NCI-H345 treated with DMSO at 0.1 percent for 48 hours (cell line): ENCODE results near the gene GIPC1.
A peak's percentile ranks its signal among the peaks of the same experiment; 100 is the strongest.
"Not testable (repeated sequence)": the region's sequence is repeated elsewhere in the genome, so short reads cannot be mapped to it uniquely, and the experiment has no call there.

ENCODE experiments used
- DNase-seq: peaks from one replicate; lab custom pipeline; 2025; ENCODE audit not compliant: unreplicated experiment; lab: John Stamatoyannopoulos, UW

GIPC1 gene, protein sequence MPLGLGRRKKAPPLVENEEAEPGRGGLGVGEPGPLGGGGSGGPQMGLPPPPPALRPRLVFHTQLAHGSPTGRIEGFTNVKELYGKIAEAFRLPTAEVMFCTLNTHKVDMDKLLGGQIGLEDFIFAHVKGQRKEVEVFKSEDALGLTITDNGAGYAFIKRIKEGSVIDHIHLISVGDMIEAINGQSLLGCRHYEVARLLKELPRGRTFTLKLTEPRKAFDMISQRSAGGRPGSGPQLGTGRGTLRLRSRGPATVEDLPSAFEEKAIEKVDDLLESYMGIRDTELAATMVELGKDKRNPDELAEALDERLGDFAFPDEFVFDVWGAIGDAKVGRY

GRCh38 chr19:14496029-14496833, at the start of gene GIPC1:
Gene GIPC1 (minus strand): TSS chr19:14496127. CDS start chr19:14482976, 13,151 bp downstream.
- peak; percentile 82 for DNase-seq

DNA sequence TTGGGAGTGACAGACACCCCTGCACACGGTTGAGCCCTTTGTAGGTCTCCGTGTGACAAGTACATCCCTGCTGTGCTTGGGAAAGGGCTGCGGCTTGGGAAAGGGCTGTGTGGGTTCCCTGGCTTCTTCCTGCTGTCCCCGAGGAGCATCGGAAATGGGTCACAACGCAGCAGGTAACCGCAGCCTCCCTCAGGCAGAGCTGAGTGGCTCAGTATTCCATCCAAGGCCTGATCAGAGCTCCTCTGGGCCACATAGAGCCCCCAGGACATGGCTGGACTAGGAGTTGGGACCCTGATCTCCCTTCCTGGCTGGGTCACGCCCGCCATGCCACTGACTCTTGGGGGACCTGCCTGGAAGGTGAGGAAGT, 49.8 kb upstream of the GIPC1 start:
- DNase-seq, result no peak

DNA sequence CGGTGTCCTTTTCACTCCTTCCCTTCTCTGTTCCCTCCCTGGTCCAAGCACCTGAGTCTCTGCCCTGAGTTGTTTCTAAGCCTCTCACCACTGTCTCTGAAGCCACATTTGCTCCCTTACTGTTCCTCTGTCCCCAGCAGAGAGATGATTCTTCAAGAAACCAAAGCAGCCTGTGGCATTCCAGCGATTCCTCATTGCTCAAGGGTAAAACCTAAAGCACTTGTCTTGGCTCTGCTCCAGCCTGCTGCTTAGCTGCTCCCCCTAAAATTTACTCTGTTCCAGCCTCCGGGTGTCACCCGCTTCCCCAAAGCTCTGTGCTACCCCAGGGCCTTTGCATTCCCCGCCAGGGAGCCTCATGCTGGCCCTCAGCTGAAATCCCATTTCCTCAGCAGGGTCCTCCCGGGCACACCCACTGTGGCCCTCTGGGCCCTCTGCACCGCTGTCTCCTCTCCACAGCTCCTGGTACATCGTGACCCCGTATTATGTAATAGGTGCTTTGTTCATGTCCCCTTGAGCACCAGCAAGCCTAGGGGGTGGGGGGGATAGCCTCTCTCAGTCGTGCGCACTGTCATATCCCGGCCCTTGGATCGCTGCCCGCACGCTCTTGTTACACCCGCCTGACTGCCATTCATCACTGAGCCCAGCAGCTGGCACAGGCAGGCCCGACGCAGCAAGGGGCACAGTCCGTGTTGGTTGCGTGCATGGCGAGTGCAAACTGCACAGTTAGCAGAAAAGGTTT, 49.2 kb upstream of the GIPC1 start:
- peak; percentile 89 for DNase-seq

GRCh38 chr19:14544047-14544446, 48.1 kb upstream of the GIPC1 start:
- DNase-seq, result no peak

DNA sequence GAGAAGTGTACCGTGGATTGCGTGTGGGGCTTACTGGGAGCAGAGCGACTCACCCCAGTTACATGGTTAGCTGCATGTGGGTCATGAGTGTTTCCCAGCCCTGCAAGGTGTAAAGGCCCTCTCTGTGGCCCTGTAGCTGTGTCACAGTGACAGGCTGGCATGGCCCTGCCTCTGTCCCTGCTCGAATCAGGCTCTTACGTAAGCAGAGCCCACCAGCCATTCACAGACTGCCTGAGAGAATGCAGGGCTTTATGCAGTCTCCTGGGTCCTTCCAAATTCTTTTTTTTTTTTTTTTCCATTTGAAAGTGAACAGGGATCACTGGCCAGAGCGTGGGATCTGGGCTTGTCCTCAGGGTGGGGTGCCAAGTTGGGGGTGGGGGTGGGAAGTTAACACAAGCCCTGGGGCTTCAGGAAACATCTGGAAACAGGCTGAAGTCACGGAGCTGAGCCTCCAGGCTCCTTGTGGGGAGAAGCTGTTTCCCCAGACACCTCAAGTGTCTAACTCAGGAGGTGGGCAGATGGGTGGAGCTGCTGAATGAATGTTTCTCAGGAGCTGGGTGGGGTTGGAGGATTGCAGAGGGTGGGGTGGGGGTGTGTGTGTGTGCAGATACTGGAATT, 46.9 kb upstream of the GIPC1 start:
- no peak for DNase-seq

- not testable (repeated sequence) for DNase-seq
Measured at GRCh38 chr19:14541979-14542378, 46.1 kb upstream of the GIPC1 start.

DNA sequence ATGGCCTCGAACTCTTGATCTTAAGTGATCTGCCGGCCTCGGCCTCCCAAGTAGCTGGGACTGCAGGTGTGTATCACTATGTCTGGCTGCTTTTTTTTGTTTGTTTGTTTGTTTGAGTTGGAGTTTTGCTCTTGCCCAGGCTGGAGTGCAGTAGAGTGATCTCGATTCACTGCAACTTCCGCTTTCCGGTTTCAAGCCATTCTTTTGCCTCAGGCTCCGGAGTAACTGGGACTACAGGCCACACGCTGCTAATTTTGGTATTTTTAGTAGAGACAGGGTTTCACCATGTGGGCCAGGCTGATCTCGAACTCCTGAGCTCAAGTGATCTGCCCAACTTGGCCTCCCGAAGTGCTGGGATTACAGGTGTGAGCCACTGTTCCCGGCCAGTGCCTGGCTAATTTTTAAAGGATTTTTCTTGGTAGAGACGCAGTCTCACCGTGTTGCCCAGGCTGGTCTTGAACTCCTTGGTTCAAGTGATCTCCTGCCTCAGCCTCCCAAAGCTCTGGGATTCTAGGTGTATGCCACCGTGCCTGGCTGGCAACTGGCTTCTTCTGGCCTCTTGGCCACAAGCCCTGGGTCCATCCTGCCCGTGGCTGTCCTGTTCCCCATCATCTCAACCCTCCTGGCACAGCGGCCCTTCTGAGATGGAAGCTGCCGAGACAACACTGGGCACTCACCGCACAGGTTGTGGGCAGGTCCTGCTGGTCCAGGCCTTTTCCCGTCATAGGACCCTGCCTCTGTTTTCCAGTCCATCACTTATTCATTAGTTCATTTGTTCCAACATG, 45.0 kb upstream of the GIPC1 start:
- DNase-seq, result no peak

- DNase-seq, result no peak
Measured at GRCh38 chr19:14536926-14537692, 41.2 kb upstream of the GIPC1 start.

GRCh38 chr19:14533450-14533849, 37.5 kb upstream of the GIPC1 start:
- no peak for DNase-seq

DNA sequence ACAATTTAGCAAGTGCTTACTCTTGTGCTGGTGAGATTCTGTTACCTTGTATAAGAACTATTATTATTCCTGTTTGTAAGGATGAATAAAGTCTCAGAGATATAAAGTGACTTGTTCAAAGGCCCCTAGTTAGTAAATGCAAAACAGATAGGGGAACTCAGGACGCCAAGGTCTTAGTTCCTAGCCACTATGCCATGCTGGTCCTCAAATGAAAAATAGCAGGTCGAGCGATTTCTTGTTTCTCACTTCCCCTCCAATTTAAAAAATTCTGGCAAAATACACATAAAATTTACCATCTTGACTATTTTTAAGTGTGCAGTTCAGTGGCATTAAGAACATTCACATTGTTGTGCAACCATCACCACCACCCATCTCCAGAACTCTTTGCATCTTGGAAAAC, 34.6 kb upstream of the GIPC1 start:
- no peak for DNase-seq

DNA sequence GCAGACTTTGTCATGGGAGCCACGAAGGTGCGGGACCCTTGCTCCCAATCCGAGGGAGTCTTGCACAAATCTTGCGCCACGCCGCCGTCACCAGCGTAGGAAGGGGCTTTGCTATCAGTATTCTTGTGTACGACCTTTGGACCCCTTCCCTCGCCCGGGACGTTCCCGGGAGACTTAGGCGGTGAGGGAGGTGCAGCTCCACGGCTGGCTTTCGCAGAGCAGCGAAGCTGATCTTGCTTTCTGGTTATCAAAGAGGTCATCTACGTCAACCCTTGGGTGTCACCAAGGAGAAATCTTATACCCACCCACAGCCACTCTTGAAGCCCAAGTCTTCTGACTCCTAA, 34.0 kb upstream of the GIPC1 start:
- DNase-seq, result no peak

DNA sequence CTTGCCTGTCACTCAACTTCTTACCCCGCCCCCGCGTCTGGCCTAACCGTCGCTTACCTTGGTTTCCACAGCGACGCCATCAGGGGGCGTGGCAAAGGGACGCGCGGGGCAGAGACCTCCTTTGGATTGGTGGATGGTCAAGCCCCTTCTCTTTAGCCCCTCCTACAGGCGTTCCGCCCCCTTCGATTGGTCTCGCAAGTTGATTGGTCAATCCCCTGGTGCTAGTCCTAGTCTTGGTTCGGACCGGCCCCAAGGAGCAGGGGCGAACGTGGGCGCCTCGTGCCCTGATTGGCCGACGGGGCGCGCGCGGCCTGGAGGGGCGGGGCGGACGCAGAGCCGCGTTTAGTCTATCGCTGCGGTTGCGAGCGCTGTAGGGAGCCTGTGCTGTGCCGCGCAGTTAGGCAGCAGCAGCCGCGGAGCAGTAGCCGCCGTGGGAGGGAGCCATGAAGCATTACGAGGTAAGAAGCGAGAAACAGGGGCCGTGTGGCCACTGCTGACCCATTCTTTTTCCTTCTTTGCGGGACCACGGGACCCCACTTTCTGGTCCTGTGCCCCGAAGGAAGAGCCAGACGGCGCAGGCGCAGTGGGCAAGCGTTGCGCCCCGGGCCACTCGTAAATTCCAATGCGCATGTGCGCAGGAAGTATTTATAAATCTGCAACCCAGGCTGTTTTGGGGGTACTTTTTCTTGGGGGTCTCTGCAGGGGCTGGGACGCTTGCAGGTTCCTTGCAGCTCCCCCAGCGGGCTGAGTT, 33.5 kb upstream of the GIPC1 start, which contains the start of gene TECR:
TECR (plus strand) TSS at position 341 of the 751 bp plus-strand sequence; CDS start at position 444, 103 bp downstream.
- DNase-seq, result peak; percentile 95

GRCh38 chr19:14528419-14529253, 32.7 kb upstream of the GIPC1 start:
- no peak for DNase-seq

DNA sequence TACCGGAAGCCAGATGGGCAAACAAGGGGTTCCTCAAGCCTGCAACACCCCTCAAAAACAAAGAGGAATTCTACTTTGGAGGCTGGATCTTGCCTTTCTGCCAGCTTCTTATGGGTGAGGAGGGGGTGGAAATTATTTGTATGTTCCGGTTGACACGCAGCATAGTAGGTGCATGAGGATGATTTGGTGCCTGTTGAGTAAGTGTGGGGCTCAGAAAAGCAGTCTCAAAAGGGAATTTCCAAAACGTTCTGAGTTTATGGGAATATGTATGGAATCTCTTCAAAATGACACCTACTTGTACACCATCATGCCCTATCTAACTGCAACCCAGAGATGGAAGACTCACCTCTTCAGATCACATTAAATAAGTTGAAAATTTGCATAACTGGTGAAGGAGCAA, 30.5 kb upstream of the GIPC1 start:
- no peak for DNase-seq

GRCh38 chr19:14525729-14526128, 29.8 kb upstream of the GIPC1 start:
- no peak for DNase-seq

- DNase-seq, result no peak
Measured at GRCh38 chr19:14520543-14520942, 24.6 kb upstream of the GIPC1 start.

GRCh38 chr19:14519860-14520407, 24.0 kb upstream of the GIPC1 start:
- DNase-seq, result no peak
